Measurements from ENCODE around the gene ACVRL1. TPM values are rescaled to one million over a fixed set of nuclear protein-coding genes. Genes with fewer than 3 reads are reported as not detected.

Gene ACVRL1
- total RNA-seq = not detected

GRCh38 chr12:51907083-51907855 lies at the start of gene ACVRL1:
TSS of gene ACVRL1 (plus strand) at chr12:51907504. CDS start at chr12:51912475, 4,971 bp downstream.
- DNase-seq = no peak

GRCh38 chr12:51860986-51861385 lies 46.3 kb upstream of the ACVRL1 start:
- DNase-seq = no peak

- DNase-seq = no peak
Measured at GRCh38 chr12:51862947-51863346, 44.4 kb upstream of the ACVRL1 start.

DNA sequence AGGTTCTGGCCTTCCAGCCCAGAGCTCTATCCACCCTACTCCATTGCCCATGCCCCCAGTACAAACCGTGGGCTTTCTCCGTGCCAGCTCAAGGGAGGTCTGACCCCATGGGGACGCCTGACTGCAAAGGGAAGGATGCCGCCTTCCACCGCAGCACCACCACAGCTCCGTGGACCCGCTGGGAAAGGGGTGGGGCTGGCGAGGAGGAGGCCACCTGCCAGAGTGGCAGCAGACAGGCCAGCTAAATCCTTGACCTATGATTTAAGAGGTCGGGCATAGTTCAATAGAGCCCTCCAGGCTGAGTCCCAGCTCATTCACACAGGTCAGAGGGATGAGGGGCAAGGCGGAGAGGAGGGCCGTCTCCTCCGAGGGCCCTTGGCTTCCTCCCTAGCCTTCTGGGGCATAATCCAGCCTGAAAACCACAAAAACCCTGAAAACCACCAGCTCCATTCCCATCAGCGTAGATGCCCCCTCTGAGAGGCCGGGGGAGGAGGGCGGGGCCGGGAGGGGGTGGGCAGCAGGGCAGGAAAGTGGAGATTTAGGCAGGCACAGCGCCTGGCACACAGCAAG lies 43.9 kb upstream of the ACVRL1 start:
- DNase-seq = no peak

DNA sequence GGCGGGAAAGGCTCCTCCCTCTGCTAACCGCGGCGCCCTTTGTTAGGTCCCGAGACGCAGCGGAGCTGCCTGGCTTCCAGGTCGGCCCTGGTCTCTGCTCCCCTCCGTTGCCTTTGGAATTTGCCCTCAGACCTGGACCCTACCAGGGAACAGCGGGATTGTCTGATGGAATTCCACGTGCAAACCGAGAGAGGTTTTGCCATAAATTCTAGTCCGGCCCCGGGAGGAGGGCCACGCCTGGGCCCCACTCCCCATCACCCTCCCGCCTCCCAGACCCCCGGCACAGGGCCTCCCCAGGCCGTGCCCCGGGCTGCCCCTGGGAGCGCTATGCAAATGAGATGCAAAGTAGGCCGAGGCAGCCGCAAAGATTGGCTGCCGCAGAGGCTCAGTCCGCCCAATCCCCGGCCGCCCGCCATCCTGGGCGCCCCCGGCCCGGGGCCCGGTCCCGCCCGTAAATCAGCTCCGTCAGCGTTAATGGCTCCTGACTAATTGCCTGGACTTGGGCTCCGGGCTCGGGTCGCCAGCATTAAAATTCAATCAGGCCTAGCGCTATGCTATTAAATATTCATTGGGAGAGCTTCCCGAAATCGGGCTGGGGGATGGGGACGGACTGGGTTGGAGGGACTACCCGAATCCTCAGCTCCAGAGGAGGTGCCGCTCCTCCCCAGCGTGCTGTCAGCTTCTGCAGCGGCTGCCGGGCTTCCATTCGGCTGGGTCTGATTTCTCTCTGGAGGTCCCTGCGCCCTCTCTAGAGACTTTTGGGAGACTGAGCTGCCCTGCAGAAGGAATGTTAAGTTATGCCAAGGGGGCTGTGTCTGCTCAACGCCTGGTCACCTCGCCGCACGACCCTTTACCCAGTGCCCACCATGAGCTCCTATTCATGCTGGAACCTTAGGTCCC lies 43.1 kb upstream of the ACVRL1 start:
- DNase-seq = no peak

- DNase-seq = no peak
Measured at GRCh38 chr12:51864833-51865670, 42.3 kb upstream of the ACVRL1 start.

- no peak for DNase-seq
Measured at GRCh38 chr12:51865757-51866270, 41.5 kb upstream of the ACVRL1 start.

GRCh38 chr12:51866324-51866723 lies 41.0 kb upstream of the ACVRL1 start:
- no peak for DNase-seq

DNA sequence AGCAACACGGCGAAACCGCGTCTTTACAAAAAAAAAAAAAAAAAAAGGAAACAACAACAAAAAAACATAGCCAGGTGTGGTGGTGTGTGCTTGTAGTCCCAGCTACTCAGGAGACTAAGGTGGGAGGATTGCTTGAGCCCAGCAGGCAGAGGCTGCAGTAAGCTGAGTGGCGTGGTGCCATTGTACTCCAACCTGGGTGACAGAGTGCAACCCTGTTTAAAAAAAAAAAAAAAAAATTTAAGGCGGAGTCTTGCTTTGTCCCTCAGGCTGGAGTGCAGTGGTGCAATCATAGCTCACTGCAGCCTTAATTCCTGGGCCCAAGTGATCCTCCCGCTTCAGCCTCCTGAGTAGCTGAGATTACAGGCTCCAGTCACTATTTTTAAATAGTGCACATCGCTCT lies 40.5 kb upstream of the ACVRL1 start:
- no peak for DNase-seq

DNA sequence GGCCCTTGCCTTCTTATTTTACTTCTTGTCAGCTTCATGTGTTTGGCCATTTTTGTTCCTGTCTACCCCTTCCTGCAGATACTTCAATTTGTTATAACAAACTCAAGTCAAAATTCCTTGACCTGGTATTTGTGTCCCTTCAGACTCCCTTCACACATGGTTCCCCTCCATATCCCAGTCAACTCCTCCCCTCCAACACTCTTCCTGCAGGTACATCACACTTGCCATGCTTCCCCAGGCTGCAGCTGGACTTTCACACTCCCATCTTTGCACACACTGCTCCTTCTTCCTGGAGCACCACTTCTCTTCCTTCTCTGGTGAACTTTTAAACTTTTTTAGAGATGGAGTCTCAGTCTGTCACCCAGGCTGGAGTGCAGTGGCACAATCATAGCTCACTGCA lies 39.9 kb upstream of the ACVRL1 start:
- DNase-seq = no peak

DNA sequence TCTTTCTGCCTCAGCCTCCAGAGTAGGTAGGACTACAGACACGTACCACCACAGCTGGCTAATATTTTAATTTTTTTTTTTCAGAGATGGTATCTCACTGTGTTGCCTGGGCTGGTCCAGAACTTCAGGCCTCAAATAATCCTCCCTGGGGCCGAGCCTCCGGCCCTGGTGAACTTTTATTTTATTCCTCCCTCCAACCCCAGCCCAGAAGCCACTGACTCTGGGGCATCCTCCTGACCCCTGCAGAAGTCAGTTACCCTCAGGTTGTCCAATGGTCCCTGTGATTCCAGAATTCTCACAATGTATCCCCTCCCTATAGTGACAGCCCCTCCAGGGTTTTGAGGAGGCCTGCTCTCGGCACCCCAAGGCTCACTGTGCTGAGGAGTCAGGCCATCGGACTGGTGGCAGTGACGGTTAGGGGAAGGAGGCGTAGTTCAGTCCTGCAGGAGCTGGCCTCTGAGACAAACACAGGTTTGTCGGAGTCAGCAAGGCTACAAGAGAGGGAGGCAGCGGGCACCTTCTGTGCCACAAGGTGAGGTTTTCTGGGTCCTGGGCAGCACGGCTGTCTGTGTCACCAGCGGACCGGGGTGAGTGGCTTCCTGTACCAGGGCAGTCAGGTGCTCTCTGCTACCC lies 39.4 kb upstream of the ACVRL1 start:
- no peak for DNase-seq

- DNase-seq = no peak
Measured at GRCh38 chr12:51868821-51869495, 38.3 kb upstream of the ACVRL1 start.

- no peak for DNase-seq
Measured at GRCh38 chr12:51869496-51869865, 37.8 kb upstream of the ACVRL1 start.

DNA sequence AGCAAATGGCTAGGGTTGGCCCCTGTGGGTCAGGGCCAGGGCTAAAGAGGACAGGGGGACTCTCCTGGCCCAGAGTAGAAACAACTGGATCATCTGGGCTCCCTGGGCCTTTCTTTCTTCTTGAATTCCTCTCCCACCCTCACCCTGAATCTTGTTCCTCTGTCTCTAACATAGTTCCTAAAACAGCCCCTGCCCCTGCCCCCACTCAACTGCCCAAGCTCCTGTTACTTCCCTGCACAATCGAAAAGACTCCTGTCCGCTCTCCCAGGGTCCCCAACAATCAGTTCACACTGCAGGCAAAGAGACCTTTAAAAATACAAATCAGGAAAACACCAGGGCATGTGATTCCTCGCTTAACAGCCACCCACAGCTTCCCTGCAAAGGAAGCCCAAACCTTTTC lies 37.4 kb upstream of the ACVRL1 start:
- no peak for DNase-seq

DNA sequence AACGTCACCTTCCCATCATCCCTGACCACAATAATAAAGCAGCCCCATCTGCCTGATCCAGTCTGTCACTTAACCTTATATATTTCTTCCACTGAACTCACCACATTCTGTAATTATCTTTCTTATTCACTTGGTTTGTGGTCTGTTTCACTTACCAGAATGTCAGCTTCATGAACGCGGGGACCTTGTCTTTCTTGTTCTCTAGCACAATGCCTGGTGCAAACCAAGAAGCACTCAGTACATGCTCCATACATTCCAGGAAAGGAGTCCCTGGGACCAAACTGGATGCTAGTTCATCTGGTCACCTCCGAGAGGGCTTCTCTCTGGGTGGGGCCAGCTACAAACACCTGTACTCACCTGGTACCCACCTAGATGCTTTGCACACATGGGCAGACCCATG lies 36.8 kb upstream of the ACVRL1 start:
- no peak for DNase-seq

DNA sequence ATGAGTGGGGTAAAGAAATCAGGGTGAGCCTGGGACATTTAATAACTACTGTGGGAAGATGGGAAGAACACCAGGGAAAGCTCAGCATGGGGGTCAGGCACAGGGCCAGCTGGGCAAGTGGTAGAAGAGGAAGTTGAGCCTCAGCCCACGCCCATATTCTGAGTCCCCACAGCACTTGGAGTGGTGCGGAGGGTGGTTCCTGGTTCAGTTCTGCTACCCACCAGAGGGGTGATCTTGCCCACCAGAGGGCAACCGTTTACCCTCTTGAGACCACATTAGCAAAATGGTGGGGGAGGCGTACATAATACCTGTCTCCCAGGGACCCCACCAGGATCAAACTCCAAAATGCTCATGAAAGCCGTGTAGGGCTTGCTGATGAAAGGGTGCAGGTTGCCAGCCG lies 36.2 kb upstream of the ACVRL1 start:
- no peak for DNase-seq

- no peak for DNase-seq
Measured at GRCh38 chr12:51871918-51872688, 35.2 kb upstream of the ACVRL1 start.

GRCh38 chr12:51872689-51872981 lies 34.7 kb upstream of the ACVRL1 start:
- DNase-seq = no peak

DNA sequence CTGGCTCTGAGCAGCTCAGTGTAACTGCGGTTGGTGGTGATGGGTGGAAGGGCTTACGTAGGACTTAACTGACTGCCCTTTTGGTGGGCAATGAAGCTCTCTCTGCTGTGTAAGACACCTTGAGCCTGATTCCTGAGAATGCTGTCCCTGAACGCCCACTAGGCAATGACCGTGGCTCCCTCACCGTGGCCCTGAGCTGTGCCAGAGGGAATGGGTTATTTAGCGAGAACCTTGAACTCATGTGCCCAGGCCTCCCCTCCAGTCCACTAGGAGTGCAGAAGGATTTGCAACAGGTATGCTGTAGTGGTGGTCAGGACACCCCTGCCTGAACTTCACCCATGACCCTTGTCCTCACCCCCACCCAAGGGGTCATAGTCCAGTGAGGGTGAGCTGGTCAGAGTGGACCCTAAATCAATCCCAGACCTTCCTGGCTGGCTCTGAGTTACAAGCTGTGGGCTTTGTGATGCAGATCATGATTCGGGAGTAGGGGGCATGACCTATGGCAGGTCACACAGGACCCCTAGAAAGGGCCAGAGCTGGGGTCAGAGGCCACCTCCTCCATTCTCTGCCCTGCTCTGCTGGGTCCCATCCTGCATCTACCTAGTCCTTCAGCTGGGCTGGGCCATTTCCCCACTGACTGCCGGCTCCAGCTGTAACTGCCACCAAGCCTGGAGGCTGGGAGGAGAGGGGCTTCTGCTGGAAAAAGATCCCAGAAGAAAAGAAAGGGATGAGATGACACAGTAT lies 33.9 kb upstream of the ACVRL1 start:
- no peak for DNase-seq

DNA sequence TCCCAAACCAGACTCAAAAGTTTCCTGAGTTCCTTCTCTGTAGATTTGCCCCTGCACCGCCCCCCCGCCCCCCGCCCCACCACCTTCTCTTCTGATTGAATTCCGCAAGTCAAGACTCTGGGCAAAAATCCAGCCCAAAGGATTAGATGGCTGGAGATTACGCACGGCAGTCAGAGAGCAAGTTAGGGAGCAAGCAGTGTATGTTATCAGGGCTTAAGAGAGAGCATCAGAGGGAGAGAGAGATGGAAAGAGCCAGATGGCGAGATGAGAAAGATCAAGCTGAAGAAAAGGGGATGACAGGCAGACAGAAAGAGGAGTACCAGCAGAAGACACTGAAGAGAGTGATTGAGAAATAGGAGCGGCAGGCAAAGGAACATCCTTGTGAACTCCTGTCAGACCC lies 33.3 kb upstream of the ACVRL1 start:
- DNase-seq = no peak
